H1 (cell line): ENCODE measurements around the gene MIF4GD. TPM values are rescaled to one million over a fixed set of nuclear protein-coding genes. Genes with fewer than 3 reads are reported as not detected.
A peak's percentile ranks its signal among the peaks of the same experiment; 100 is the strongest.

ENCODE experiments used
- CTCF ChIA-PET: fragments of 300-600 bp; sonication (Branson Sonifier 250); formaldehyde crosslinking; loops from one replicate; lab custom pipeline; 2021; ENCODE audit not compliant: partially characterized antibody; lab: Charles Lee
- POLR2A ChIA-PET: fragments of 300-600 bp; sonication (Branson Sonifier 250); formaldehyde crosslinking; loops from one replicate; lab custom pipeline; 2021; ENCODE audit warnings: inconsistent platforms; ENCODE audit not compliant: partially characterized antibody; lab: Charles Lee
- DNase-seq, 2 experiments: peaks; one replicate each; pipeline versions ENCODE4 v3.0.0 to v3.0.0-alpha.2; 2010 to 2022; ENCODE audit warnings: low spot score in 2 of 2, low read depth in 1 of 2, mixed read lengths in 1 of 2
- FAIRE-seq: peaks from 2 replicates; lab custom pipeline; 2011; peaks lifted over from hg19 to GRCh38; lab: Jason Lieb, UNC
- H2AFZ ChIP-seq: 2 replicates; pipeline ENCODE4 v1.8.1; 2012; ENCODE audit warnings: low read length, inconsistent platforms
- H2AK5ac ChIP-seq: 2 replicates; pipeline ENCODE4 v1.6.1; 2013; ENCODE audit warnings: low read depth, low read length
- H2BK120ac ChIP-seq: replicated peaks from 2 replicates; pipeline ENCODE3; 2013; ENCODE audit warnings: low read depth, low read length, inconsistent platforms
- H2BK12ac ChIP-seq: 2 replicates; pipeline ENCODE4 v1.6.1; 2013; ENCODE audit warnings: low read depth, low read length
- H2BK15ac ChIP-seq: 2 replicates; pipeline ENCODE4 v1.6.1; 2013; ENCODE audit warnings: low read length
- H2BK20ac ChIP-seq: 2 replicates; pipeline ENCODE4 v1.6.1; 2013; ENCODE audit warnings: low read length
- H2BK5ac ChIP-seq: 2 replicates; pipeline ENCODE4 v1.6.1; 2013; ENCODE audit warnings: low read depth, low read length
- H3K14ac ChIP-seq: 2 replicates; pipeline ENCODE4 v1.6.1; 2013; ENCODE audit warnings: inconsistent platforms; ENCODE audit not compliant: insufficient read length
- H3K18ac ChIP-seq: 2 replicates; pipeline ENCODE4 v1.6.1; 2013; ENCODE audit warnings: low read length; ENCODE audit errors: extremely low read depth
- H3K23ac ChIP-seq: 2 replicates; pipeline ENCODE4 v1.6.1; 2013; ENCODE audit warnings: inconsistent platforms; ENCODE audit not compliant: insufficient read length
- H3K23me2 ChIP-seq: 2 replicates; pipeline ENCODE4 v1.6.1; 2013; ENCODE audit warnings: low read depth, low read length
- H3K27ac ChIP-seq: 2 replicates; pipeline ENCODE4 v1.6.1; 2011; ENCODE audit warnings: low read depth, low read length, inconsistent platforms
- H3K27me3 ChIP-seq, 4 experiments: replicated peaks in 1 of 4; 1 replicate in 1 of 4; 2 replicates in 3 of 4; pipeline versions ENCODE4 v1.6.1 to v1.8.1; 2011 to 2013; ENCODE audit warnings: low read length in 3 of 4, mild to moderate bottlenecking in 3 of 4, inconsistent platforms in 2 of 4, mixed read lengths in 2 of 4, moderate library complexity in 1 of 4; ENCODE audit not compliant: control insufficient read depth in 3 of 4, insufficient read depth in 3 of 4; ENCODE audit errors: extremely low read depth in 1 of 4
- H3K36me3 ChIP-seq, 4 experiments: 2 replicates each; pipeline versions ENCODE4 v1.6.1 to v1.8.1; 2011 to 2013; ENCODE audit warnings: mild to moderate bottlenecking in 4 of 4, low read length in 3 of 4, moderate library complexity in 2 of 4, control low read depth in 1 of 4, inconsistent platforms in 1 of 4; ENCODE audit not compliant: insufficient read depth in 4 of 4, control insufficient read depth in 2 of 4
- H3K4ac ChIP-seq: replicated peaks from 2 replicates; pipeline ENCODE3; 2013; ENCODE audit warnings: low read length, low read depth, mixed read lengths, inconsistent platforms; ENCODE audit not compliant: insufficient read length
- H3K4me1 ChIP-seq, 4 experiments: replicated peaks in 1 of 4; 1 replicate in 1 of 4; 2 replicates in 3 of 4; pipeline versions ENCODE4 v1.6.1 to v1.8.1; 2011 to 2013; ENCODE audit warnings: low read length in 3 of 4, inconsistent platforms in 2 of 4, mixed read lengths in 1 of 4; ENCODE audit not compliant: insufficient read depth in 4 of 4, control insufficient read depth in 3 of 4
- H3K4me2 ChIP-seq, 2 experiments: 2 replicates each; pipeline versions ENCODE4 v1.6.1 to v1.8.1; 2011 to 2013; ENCODE audit warnings: low read depth in 2 of 2, low read length in 2 of 2, control low read depth in 1 of 2, inconsistent platforms in 1 of 2, mild to moderate bottlenecking in 1 of 2; ENCODE audit not compliant: insufficient read depth in 1 of 2
- H3K4me3 ChIP-seq, 4 experiments: fragments of 200-600, 300-600 bp in 1 of 4; sonication (generic), shearing (Covaris generic), sonication (Bioruptor Twin) in 1 of 4; 2 replicates each; pipeline versions ENCODE4 v1.5.1 to v1.8.1; 2011 to 2016; ENCODE audit warnings: low read length in 4 of 4, low read depth in 3 of 4, control low read depth in 2 of 4, inconsistent platforms in 2 of 4, mild to moderate bottlenecking in 2 of 4, mixed read lengths in 1 of 4, moderate library complexity in 1 of 4; ENCODE audit not compliant: insufficient read depth in 2 of 4; ENCODE audit errors: extremely low read depth in 1 of 4
- H3K56ac ChIP-seq: replicated peaks from 2 replicates; pipeline ENCODE3; 2013; ENCODE audit warnings: low read depth, mild to moderate bottlenecking, mixed read lengths, low read length, inconsistent platforms; ENCODE audit not compliant: insufficient read length
- H3K79me1 ChIP-seq: 2 replicates; pipeline ENCODE4 v1.6.1; 2013; ENCODE audit warnings: low read depth, low read length, control low read depth
- H3K79me2 ChIP-seq, 2 experiments: 2 replicates each; pipeline versions ENCODE4 v1.6.1 to v1.8.1; 2012 to 2013; ENCODE audit warnings: low read length in 2 of 2, mild to moderate bottlenecking in 2 of 2, inconsistent platforms in 1 of 2; ENCODE audit not compliant: insufficient read depth in 2 of 2, control insufficient read depth in 1 of 2
- H3K9ac ChIP-seq, 4 experiments: replicated peaks in 1 of 4; 1 replicate in 1 of 4; 2 replicates in 3 of 4; pipeline versions ENCODE4 v1.6.1 to v1.8.1; 2011 to 2013; ENCODE audit warnings: low read depth in 3 of 4, low read length in 3 of 4, control low read depth in 2 of 4, mild to moderate bottlenecking in 2 of 4, moderate library complexity in 2 of 4, inconsistent platforms in 1 of 4; ENCODE audit errors: extremely low read depth in 1 of 4
- H3K9me3 ChIP-seq, 2 experiments: 2 replicates each; pipeline versions ENCODE4 v1.6.1 to v1.8.1; 2012 to 2013; ENCODE audit warnings: mild to moderate bottlenecking in 2 of 2, moderate library complexity in 2 of 2, control low read depth in 1 of 2, inconsistent platforms in 1 of 2, low read depth in 1 of 2, low read length in 1 of 2, mixed read lengths in 1 of 2; ENCODE audit not compliant: insufficient read depth in 2 of 2
- H4K20me1 ChIP-seq, 2 experiments: replicated peaks in 1 of 2; 2 replicates each; pipeline versions ENCODE3 to v1.8.1; 2011 to 2013; ENCODE audit warnings: inconsistent platforms in 2 of 2, low read length in 2 of 2, mild to moderate bottlenecking in 1 of 2; ENCODE audit not compliant: insufficient read depth in 2 of 2, control insufficient read depth in 1 of 2
- H4K5ac ChIP-seq: 2 replicates; pipeline ENCODE4 v1.6.1; 2013; ENCODE audit warnings: low read length, low read depth, mixed read lengths, inconsistent platforms; ENCODE audit not compliant: insufficient read length
- H4K8ac ChIP-seq: 2 replicates; pipeline ENCODE4 v1.8.0; 2013; ENCODE audit warnings: mild to moderate bottlenecking, moderate library complexity, low read length, inconsistent platforms; ENCODE audit not compliant: insufficient read depth; ENCODE audit errors: extremely low read depth
- H4K91ac ChIP-seq: replicated peaks from 2 replicates; pipeline ENCODE3; 2013; ENCODE audit warnings: low read length, mixed read lengths, inconsistent platforms; ENCODE audit not compliant: insufficient read length
- CBX8 ChIP-seq: fragments of 300-800, 300-1000 bp; sonication (generic); IDR thresholded peaks from 2 replicates; pipeline ENCODE4 v1.7.1; 2016; ENCODE audit warnings: low read depth, low read length, borderline replicate concordance
- CTCF ChIP-seq, 3 experiments: IDR thresholded peaks; 1 replicate in 2 of 3; 2 replicates in 1 of 3; pipeline versions ENCODE4 v1.5.1 to v1.6.1; 2011; ENCODE audit warnings: low read length in 3 of 3, mild to moderate bottlenecking in 3 of 3, inconsistent platforms in 2 of 3, low read depth in 1 of 3, moderate library complexity in 1 of 3; ENCODE audit not compliant: insufficient read depth in 1 of 3; ENCODE audit errors: control extremely low read depth in 1 of 3
- NANOG ChIP-seq: IDR thresholded peaks from 2 replicates; pipeline ENCODE4 v1.6.1; 2011; ENCODE audit warnings: low read length, low read depth, mild to moderate bottlenecking, inconsistent platforms; ENCODE audit not compliant: insufficient read depth, poor library complexity, severe bottlenecking
- RAD21 ChIP-seq, 2 experiments: IDR thresholded peaks in 1 of 2; conservative IDR thresholded peaks in 1 of 2; 2 replicates each; pipeline ENCODE4 v1.6.1; 2011; ENCODE audit warnings: low read depth in 2 of 2, low read length in 2 of 2, improper control_type of control experiment in 1 of 2, inconsistent platforms in 1 of 2, mild to moderate bottlenecking in 1 of 2, moderate library complexity in 1 of 2
- SIRT6 ChIP-seq: IDR thresholded peaks from one replicate; pipeline ENCODE4 v1.7.1; 2012; ENCODE audit warnings: low read length, inconsistent platforms
- WGBS, 2 experiments: shearing (Covaris generic) in 1 of 2; methylation state at CpG; one replicate each; pipeline versions ENCODE4 v1.1.6 to v1.1.7; 2013 to 2015; ENCODE audit warnings: low lambda C conversion rate in 2 of 2, mixed read lengths in 2 of 2, inconsistent platforms in 1 of 2, low coverage in 1 of 2, missing lambda C conversion rate in 1 of 2; ENCODE audit not compliant: insufficient replicate concordance in 2 of 2, insufficient coverage in 1 of 2, insufficient read length in 1 of 2; ENCODE audit errors: extremely low coverage in 1 of 2, missing lambda C conversion rate in 1 of 2; 5-methylcytosine and 5-hydroxymethylcytosine counted together
- polyA plus RNA-seq, 7 experiments: library from polyadenylated mRNA; depleted of rRNA in 3 of 7; stranded (reverse) in 5 of 7; unstranded in 2 of 7; fragments of >200 nt in 5 of 7; fragments of 200-250 nt in 2 of 7; gene quantifications; 1 replicate in 5 of 7; 2 replicates in 1 of 7; 4 replicates in 1 of 7; pipeline versions ENCODE4 v1.2.1 to v1.2.3, GENCODE V29; 2011 to 2013; ENCODE audit warnings: missing spikeins in 2 of 7, mixed read lengths in 2 of 7
- total RNA-seq: library from RNA; stranded (reverse); fragmentation: NEBNext Ultra II Directional; extraction: Animal tissue kit (Norgen Biotek cat#: 25700); gene quantifications from 2 replicates; pipeline ENCODE4 v1.2.1, GENCODE V29; 2021

The MIF4GD gene
- total and polyA plus RNA-seq, 2 of the 8 experiments (the other 6 are each of a cell fraction or from before 2014, with no cell fraction given), result 16.1 to 51.1 TPM

GRCh38 chr17:75271955-75272847 lies 1.2 kb upstream of the MIF4GD start:
- H3K4me3 ChIP-seq, result peak overlapping the region; percentile 84 to 91 (median 87)
- peak overlapping the region; percentile 2; the same call in 1 of the 2 replicates for H3K18ac ChIP-seq
- no peak overlapping the region for H4K5ac ChIP-seq
- H2BK120ac ChIP-seq, result no peak overlapping the region
- H2BK5ac ChIP-seq, result no peak overlapping the region
- H3K27ac ChIP-seq, result no peak overlapping the region
- POLR2A ChIA-PET, result interaction anchor here (0.6 to 6.7 kb wide), 6 partner anchors 11 to 117 kb away, joined by 3 to 62 read pairs (median 5); partner anchors contain the start of genes GGA3, MRPS7 and SLC25A19
- no peak overlapping the region for H2AK5ac ChIP-seq
- H2BK12ac ChIP-seq, result no peak overlapping the region
- H3K27me3 ChIP-seq, result no peaks in the 10 kb centered on the region
- no peak overlapping the region for H3K56ac ChIP-seq
- no peaks in the 10 kb centered on the region for H3K9me3 ChIP-seq
- H3K4me2 ChIP-seq, result peak overlapping the region; percentile 70 to 95
- H3K4me1 ChIP-seq, result peaks cover 0 to 9% (median 7%) of the 10 kb centered on the region in 4 experiments; a peak in 4 of 7 replicates
- H2BK15ac ChIP-seq, result no peak overlapping the region
- no peak for DNase-seq
- H2AFZ ChIP-seq, result no peak overlapping the region
- no peak overlapping the region for H4K8ac ChIP-seq
- H4K20me1 ChIP-seq, result peaks cover 1 to 2% of the 10 kb centered on the region in 2 experiments
- no peak overlapping the region for H2BK20ac ChIP-seq
- H3K36me3 ChIP-seq, result peaks cover 0 to 4% (median 3%) of the 10 kb centered on the region in 4 experiments; a peak in 3 of 8 replicates
- no peaks in the 10 kb centered on the region for H3K79me2 ChIP-seq
- CTCF ChIA-PET, result interaction anchor here (0.8 to 21.2 kb wide), 21 partner anchors 8 to 209 kb away, joined by 3 to 369 read pairs (median 5); partner anchors contain the start of genes GGA3, MRPS7 and SLC25A19
- no peaks in the 10 kb centered on the region for H3K79me1 ChIP-seq
- H3K14ac ChIP-seq, result no peak overlapping the region
- peaks cover 15% of the 10 kb centered on the region for H3K23me2 ChIP-seq
- WGBS, 2 experiments, result 75% methylated on average over 23 of the region's 24 CpGs; no CpG with 5 or more reads in 1 of the 2 experiments
- no peak for FAIRE-seq
- H3K23ac ChIP-seq, result no peak overlapping the region
- H3K4ac ChIP-seq, result no peak overlapping the region
- TF ChIP-seq RAD21 (IDR thresholded peaks at IDR 0.05 in 1 of 2, conservative IDR thresholded peaks at IDR 0.05 in 1 of 2; ENCODE audit: low read depth in 2 of 2, low read length in 2 of 2) (peak in 1 of 2 experiments; percentile 25; a peak in 1 of 4 replicates), SIRT6 (no peak), NANOG (no peak), CBX8 (no peak), CTCF (IDR thresholded peaks at IDR 0.05; ENCODE audit: control extremely low read depth in 1 of 3, insufficient read depth in 1 of 3, low read depth in 1 of 3, low read length in 3 of 3) (peak; percentile 9 to 40 (median 22); a peak in 2 of 4 replicates)
- H4K91ac ChIP-seq, result no peak overlapping the region
- no peak overlapping the region; a peak in 2 of 7 replicates for H3K9ac ChIP-seq
